ENCODE measurements around the gene AKAP13. TPM values are rescaled to one million over a fixed set of nuclear protein-coding genes. Genes with fewer than 3 reads are reported as not detected.

AKAP13 gene
- polyA plus RNA-seq, 2 of the 4 experiments (the other 2 are of a cell fraction), result 20.4 to 28.8 TPM

DNA sequence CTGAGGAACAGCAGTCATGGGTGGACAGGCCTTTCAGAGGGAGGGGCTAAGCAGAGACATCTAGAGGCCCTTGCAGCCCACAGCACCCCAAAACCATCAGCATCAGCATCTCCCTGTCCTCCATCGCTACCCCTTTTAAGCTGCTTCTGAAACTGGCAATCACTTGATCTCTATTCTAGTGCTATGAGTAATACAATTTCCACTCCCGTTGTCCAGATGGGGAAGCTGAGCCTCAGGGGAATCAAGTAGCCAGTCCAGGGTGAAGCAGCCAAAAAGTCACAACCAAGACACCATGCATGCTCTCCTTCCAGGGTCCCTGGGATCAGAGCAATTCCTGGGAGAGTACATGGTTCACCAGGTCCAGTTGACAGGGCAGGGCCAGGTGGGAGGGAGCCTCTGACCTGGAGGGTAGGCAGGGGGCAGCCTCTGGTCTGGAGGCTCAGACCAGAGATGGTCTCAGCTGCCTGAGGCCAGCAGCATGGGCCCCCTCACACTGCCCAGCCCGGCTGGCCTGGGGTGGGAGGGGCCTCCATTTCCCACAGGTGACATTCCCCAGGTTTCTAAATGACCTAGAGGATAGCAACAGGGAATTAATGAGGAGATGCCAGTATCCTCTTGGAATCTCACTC, 384.4 kb downstream of the AKAP13 start:
- WGBS (ENCODE audit: missing lambda C conversion rate), result 60% methylated on average over 3 of the region's 3 CpGs
- Histone ChIP-seq H3K4me1 (no peaks in the 10 kb centered on the region), H3K27ac (no peak overlapping the region), H3K4me3 (no peak overlapping the region), H3K9me3 (no peaks in the 10 kb centered on the region), H3K4me2 (no peak overlapping the region)
- ChIA-PET POLR2A (no interaction called here), CTCF (interaction anchor here (0.6 to 4.9 kb wide), 9 partner anchors 9 to 400 kb away, joined by 3 to 27 read pairs (median 4); no protein-coding TSS in a partner anchor)
- DNase-seq (ENCODE audit: low read depth in 1 of 2, low spot score in 1 of 2) (no peak), FAIRE-seq (no peak), ATAC-seq (no peak)
- TF ChIP-seq, protein P1, sequence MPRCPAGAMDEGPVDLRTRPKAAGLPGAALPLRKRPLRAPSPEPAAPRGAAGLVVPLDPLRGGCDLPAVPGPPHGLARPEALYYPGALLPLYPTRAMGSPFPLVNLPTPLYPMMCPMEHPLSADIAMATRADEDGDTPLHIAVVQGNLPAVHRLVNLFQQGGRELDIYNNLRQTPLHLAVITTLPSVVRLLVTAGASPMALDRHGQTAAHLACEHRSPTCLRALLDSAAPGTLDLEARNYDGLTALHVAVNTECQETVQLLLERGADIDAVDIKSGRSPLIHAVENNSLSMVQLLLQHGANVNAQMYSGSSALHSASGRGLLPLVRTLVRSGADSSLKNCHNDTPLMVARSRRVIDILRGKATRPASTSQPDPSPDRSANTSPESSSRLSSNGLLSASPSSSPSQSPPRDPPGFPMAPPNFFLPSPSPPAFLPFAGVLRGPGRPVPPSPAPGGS (IDR thresholded peaks at IDR 0.05), result no peak
- TF ChIP-seq BHLHE40 (IDR thresholded peaks at IDR 0.05; ENCODE audit: low read depth, low read length) (no peak), KDM1A (IDR thresholded peaks at IDR 0.05; ENCODE audit: low read depth) (no peak), FOXS1 (CRISPR knock-in tag; IDR thresholded peaks at IDR 0.05) (no peak), RAD21 (conservative IDR thresholded peaks at IDR 0.05 in 1 of 2, IDR thresholded peaks at IDR 0.05 in 1 of 2) (no peak)

DNA sequence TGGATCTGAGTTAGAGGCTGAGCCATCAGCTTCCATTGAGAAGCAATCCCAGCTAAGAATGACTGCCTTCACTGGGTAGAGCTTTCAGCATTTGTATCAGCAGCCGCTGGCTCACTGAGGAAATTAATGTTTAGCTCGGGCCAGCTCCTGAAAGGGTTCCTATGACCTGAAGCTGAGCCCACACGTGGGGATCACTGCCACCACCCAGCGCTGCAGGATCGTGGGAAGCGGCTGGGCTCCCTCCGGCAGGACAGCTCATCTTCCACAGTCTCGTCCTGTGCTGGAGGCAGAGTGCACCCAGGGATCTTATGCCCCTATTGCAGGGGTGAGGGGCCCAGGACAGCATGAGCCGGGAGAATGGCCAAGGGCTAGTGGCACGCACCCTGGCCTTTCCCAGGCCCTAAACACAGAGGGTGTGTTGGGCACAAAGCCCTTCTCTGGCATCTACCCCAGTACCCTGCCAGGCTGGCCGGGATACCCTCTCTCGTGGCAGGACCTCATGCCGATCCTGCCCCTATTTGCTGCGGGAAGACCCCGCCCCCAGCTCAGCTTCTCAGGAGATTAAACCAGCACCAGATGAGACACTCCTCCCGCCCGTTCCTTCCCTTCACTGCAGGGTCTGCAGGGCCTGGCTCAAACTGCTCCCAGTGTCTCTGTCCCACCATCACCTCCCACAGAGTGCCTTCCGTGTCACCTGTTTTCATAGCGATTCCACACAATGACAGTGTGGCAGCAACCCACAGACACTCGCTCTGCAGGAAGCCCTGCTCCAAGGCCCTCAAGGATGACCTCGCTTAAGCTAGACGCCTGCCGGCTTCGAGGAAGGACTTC, 385.8 kb downstream of the AKAP13 start:
- no peaks in the 10 kb centered on the region for H3K9me3 ChIP-seq
- FAIRE-seq (no peak), ATAC-seq (peak; percentile 10 to 16; a peak in 3 of 6 replicates), DNase-seq (ENCODE audit: low read depth in 1 of 2, low spot score in 1 of 2) (no peak)
- no peak overlapping the region for H3K4me3 ChIP-seq
- ChIA-PET CTCF (interaction anchor here (1.1 to 4.9 kb wide), 6 partner anchors 8 to 92 kb away, joined by 3 to 27 read pairs (median 4); no protein-coding TSS in a partner anchor), POLR2A (no interaction called here)
- H3K4me1 ChIP-seq, result no peaks in the 10 kb centered on the region
- WGBS (ENCODE audit: missing lambda C conversion rate), result 91% methylated on average over 18 of the region's 24 CpGs
- H3K27ac ChIP-seq, result no peak overlapping the region
- TF ChIP-seq POLR2A (IDR thresholded peaks at IDR 0.05; ENCODE audit: low read length) (no peak), NFE2L2 (conservative IDR thresholded peaks at IDR 0.05; ENCODE audit: low read length) (no peak), BHLHE40 (IDR thresholded peaks at IDR 0.05; ENCODE audit: low read depth, low read length) (no peak), CHD2 (IDR thresholded peaks at IDR 0.05; ENCODE audit: low read length, partially characterized antibody) (no peak), MYC (IDR thresholded peaks at IDR 0.05; ENCODE audit: borderline replicate concordance, low read length) (no peak), ZSCAN20 (CRISPR knock-in tag; IDR thresholded peaks at IDR 0.05) (no peak), FOSL2 (IDR thresholded peaks at IDR 0.05) (no peak), FOSL2 (CRISPR knock-in tag; IDR thresholded peaks at IDR 0.05) (no peak), HDAC2 (IDR thresholded peaks at IDR 0.05) (no peak), CBX2 (IDR thresholded peaks at IDR 0.05; ENCODE audit: borderline replicate concordance, low read depth) (no peak), NR3C1 (IDR thresholded peaks at IDR 0.05) (no peak)
- TF ChIP-seq, protein P2, sequence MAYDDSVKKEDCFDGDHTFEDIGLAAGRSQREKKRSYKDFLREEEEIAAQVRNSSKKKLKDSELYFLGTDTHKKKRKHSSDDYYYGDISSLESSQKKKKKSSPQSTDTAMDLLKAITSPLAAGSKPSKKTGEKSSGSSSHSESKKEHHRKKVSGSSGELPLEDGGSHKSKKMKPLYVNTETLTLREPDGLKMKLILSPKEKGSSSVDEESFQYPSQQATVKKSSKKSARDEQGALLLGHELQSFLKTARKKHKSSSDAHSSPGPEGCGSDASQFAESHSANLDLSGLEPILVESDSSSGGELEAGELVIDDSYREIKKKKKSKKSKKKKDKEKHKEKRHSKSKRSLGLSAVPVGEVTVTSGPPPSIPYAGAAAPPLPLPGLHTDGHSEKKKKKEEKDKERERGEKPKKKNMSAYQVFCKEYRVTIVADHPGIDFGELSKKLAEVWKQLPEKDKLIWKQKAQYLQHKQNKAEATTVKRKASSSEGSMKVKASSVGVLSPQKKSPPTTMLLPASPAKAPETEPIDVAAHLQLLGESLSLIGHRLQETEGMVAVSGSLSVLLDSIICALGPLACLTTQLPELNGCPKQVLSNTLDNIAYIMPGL (CRISPR knock-in tag; IDR thresholded peaks at IDR 0.05; ENCODE audit: borderline replicate concordance), result no peak
- TF ChIP-seq, protein P3, sequence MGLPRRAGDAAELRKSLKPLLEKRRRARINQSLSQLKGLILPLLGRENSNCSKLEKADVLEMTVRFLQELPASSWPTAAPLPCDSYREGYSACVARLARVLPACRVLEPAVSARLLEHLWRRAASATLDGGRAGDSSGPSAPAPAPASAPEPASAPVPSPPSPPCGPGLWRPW (IDR thresholded peaks at IDR 0.05), result no peak
- TF ChIP-seq, protein P4, sequence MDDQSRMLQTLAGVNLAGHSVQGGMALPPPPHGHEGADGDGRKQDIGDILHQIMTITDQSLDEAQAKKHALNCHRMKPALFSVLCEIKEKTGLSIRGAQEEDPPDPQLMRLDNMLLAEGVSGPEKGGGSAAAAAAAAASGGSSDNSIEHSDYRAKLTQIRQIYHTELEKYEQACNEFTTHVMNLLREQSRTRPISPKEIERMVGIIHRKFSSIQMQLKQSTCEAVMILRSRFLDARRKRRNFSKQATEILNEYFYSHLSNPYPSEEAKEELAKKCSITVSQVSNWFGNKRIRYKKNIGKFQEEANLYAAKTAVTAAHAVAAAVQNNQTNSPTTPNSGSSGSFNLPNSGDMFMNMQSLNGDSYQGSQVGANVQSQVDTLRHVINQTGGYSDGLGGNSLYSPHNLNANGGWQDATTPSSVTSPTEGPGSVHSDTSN (IDR thresholded peaks at IDR 0.05), result no peak
- H3K4me2 ChIP-seq, result no peak overlapping the region
